ENCODE measurements around the gene POLD2. TPM values are rescaled to one million over a fixed set of nuclear protein-coding genes. Genes with fewer than 3 reads are reported as not detected.

The POLD2 gene
- total and polyA plus RNA-seq, 2 of the 4 experiments (the other 2 are of a cell fraction), result 142 to 163 TPM

DNA sequence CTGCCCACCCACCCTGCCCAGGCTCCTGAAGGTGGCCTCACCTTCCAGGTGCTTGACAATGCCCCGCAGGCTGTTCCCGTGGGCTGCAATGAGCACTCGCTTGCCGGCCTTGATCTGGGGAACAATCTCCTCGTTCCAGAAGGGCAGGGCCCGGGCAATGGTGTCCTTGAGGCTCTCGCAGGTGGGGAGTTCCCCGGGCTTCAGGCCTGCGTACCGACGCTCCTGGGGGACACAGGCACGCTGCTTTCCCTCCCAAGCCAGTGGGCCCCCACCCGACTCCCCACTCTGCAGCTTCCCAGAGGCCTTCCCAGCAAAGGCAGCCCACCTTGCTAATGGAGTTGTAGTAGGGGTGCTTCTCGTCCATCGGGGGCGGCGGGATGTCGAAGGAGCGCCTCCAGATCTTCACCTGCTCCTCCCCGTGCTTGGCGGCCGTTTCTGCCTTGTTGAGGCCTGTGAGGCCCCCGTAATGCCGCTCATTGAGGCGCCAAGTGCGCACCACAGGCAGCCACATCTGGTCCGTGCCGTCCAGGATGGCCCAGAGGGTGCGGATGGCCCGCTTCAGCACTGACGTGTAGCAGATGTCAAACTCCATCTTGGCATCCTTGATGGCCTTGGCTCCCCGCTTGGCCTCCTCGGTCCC, 58.4 kb downstream of the POLD2 start:
- Histone ChIP-seq H4K5ac (ENCODE audit: low read depth, low read length) (no peak overlapping the region), H3K4me3 (ENCODE audit: insufficient read depth, low read depth, low read length) (no peak overlapping the region), H3K56ac (ENCODE audit: extremely low read depth, insufficient read depth, low read length) (no peak overlapping the region), H2BK5ac (ENCODE audit: low read depth, low read length, poor library complexity, severe bottlenecking) (no peak overlapping the region), H4K91ac (ENCODE audit: insufficient read depth, low read depth, low read length) (no peak overlapping the region), H3K9me1 (ENCODE audit: insufficient read depth, low read length) (no peaks in the 10 kb centered on the region), H3K9ac (ENCODE audit: low read depth, low read length) (no peak overlapping the region), H2AK5ac (ENCODE audit: low read depth, low read length) (peak overlapping the region; percentile 56), H3K36me3 (ENCODE audit: control insufficient read depth, insufficient read depth, low read length) (peaks cover 22% of the 10 kb centered on the region), H3K27me3 (ENCODE audit: control insufficient read depth, insufficient read depth, low read length) (no peaks in the 10 kb centered on the region), H2BK15ac (ENCODE audit: low read depth, low read length) (no peak overlapping the region), H3K18ac (ENCODE audit: low read depth, low read length) (no peak overlapping the region), H2AK9ac (replicated peaks; ENCODE audit: low read depth, low read length, poor library complexity) (peak overlapping the region; percentile 33), H3K23ac (ENCODE audit: low read depth, low read length) (peak overlapping the region; percentile 90; the same call in 1 of the 2 replicates), H3K4me2 (ENCODE audit: low read depth, low read length) (no peak overlapping the region), H2BK20ac (ENCODE audit: low read depth, low read length) (no peak overlapping the region), H4K20me1 (ENCODE audit: insufficient read depth, low read length) (peaks cover 18% of the 10 kb centered on the region), H3K14ac (replicated peaks; ENCODE audit: low read depth, low read length) (0 out of 2 replicates have a peak overlapping the region, but pooled peaks have one; percentile 47), H3K4me1 (ENCODE audit: control insufficient read depth, insufficient read depth, low read length) (peaks cover 9% of the 10 kb centered on the region), H3K27ac (ENCODE audit: insufficient read depth, low read length) (no peak overlapping the region), H4K8ac (ENCODE audit: low read depth in 2 of 2, low read length in 2 of 2) (no peak overlapping the region; a peak in 1 of 4 replicates), H2AFZ (replicated peaks; ENCODE audit: low read length, poor library complexity) (peak overlapping the region; percentile 13), H2BK120ac (ENCODE audit: low read depth, low read length) (no peak overlapping the region), H3K9me3 (ENCODE audit: control insufficient read depth, insufficient read depth, low read length) (no peaks in the 10 kb centered on the region), H3K4ac (ENCODE audit: low read depth, low read length) (peak overlapping the region; percentile 27; the same call in 1 of the 2 replicates), H3K79me1 (ENCODE audit: low read depth in 1 of 2, low read length in 2 of 2) (no peaks in the 10 kb centered on the region)
- WGBS, 2 experiments (ENCODE audit: extremely low coverage in 2 of 2, insufficient read length in 1 of 2), result 13% methylated on average over 19 of the region's 33 CpGs; no CpG with 5 or more reads in 1 of the 2 experiments
- no peak for DNase-seq
- in situ Hi-C loops (cut with MboI; ENCODE audit: low sequenced_read_pairs), result loop anchor here (5.0 kb wide), 1 partner anchor 132 kb away; no protein-coding TSS in a partner anchor
- intact Hi-C loops (cut with micrococcal nuclease), result no loop called here
- CTCF ChIA-PET, result no interaction called here
- no TSS peak for BruUV-seq (replicated peaks)
- dilution Hi-C loops (cut with HindIII; ENCODE audit: low sequenced_read_pairs, unreplicated experiment), result no loop called here
- no peak for TF ChIP-seq FOS (IDR thresholded peaks at IDR 0.05; ENCODE audit: low read depth, low read length)
- ATAC-seq (ENCODE audit: low read depth), result peak; percentile 19
- POLR2A ChIA-PET (ENCODE audit: unreplicated experiment), result no interaction called here

Small RNAs within 50 kb of the gene (microRNA-seq; reads per million reads assigned to microRNA genes)
- gene MIR6838 (ENCODE audit: unreplicated experiment) (1.5 reads per million), gene RNA5SP230 (ENCODE audit: insufficient read depth, insufficient read length) (not detected)

Small RNAs within 50 kb of the gene (small RNA-seq; reads per million reads assigned to genes)
- 0 reads per million in 5 experiments for gene RNA5SP230

Other genes starting within 250 kb of the POLD2 start
- 24.4 and 25.5 TPM in 2 replicates for gene URGCP, start 217.0 kb downstream of the POLD2 start, total RNA-seq (2012; rRNA removed)
- 19.9 and 22.0 TPM in 2 replicates for gene URGCP, start 217.0 kb downstream of the POLD2 start, polyA plus RNA-seq (2012; rRNA removed)
- gene UBE2D4, start 197.1 kb downstream of the POLD2 start, total RNA-seq (2012; rRNA removed), result 8.6 and 9.7 TPM in 2 replicates
- gene UBE2D4, start 197.1 kb downstream of the POLD2 start, polyA plus RNA-seq (2012; rRNA removed), result 9.7 and 10.5 TPM in 2 replicates
- gene SPDYE1, start 125.7 kb downstream of the POLD2 start, total RNA-seq (2012; rRNA removed), result not detected in 2 replicates
- gene SPDYE1, start 125.7 kb downstream of the POLD2 start, polyA plus RNA-seq (2012; rRNA removed), result not detected in 2 replicates
- gene DBNL, start 78.8 kb downstream of the POLD2 start, total RNA-seq (2012; rRNA removed), result 166 and 179 TPM in 2 replicates
- gene DBNL, start 78.8 kb downstream of the POLD2 start, polyA plus RNA-seq (2012; rRNA removed), result 137 and 157 TPM in 2 replicates
- not detected in 2 replicates for gene PGAM2, start 58.0 kb downstream of the POLD2 start, total RNA-seq (2012; rRNA removed)
- gene PGAM2, start 58.0 kb downstream of the POLD2 start, polyA plus RNA-seq (2012; rRNA removed), result 0.27 TPM in 1 of 2 replicates, not detected in the other
- 3.0 and 3.1 TPM in 2 replicates for gene POLM, start 41.0 kb downstream of the POLD2 start, total RNA-seq (2012; rRNA removed)
- 9.1 and 9.4 TPM in 2 replicates for gene POLM, start 41.0 kb downstream of the POLD2 start, polyA plus RNA-seq (2012; rRNA removed)
- gene AEBP1, start 19.2 kb downstream of the POLD2 start, total RNA-seq (2012; rRNA removed), result 1.1 and 1.4 TPM in 2 replicates
- 5.5 and 5.7 TPM in 2 replicates for gene AEBP1, start 19.2 kb downstream of the POLD2 start, polyA plus RNA-seq (2012; rRNA removed)
- not detected in 2 replicates for gene MYL7, start 17.8 kb upstream of the POLD2 start, total RNA-seq (2012; rRNA removed)
- 0.24 TPM in 1 of 2 replicates, not detected in the other for gene MYL7, start 17.8 kb upstream of the POLD2 start, polyA plus RNA-seq (2012; rRNA removed)
- gene GCK, start 65.9 kb upstream of the POLD2 start, total RNA-seq (2012; rRNA removed), result 0.18 and 0.28 TPM in 2 replicates
- 0.07 and 0.14 TPM in 2 replicates for gene GCK, start 65.9 kb upstream of the POLD2 start, polyA plus RNA-seq (2012; rRNA removed)
- gene YKT6, start 77.4 kb upstream of the POLD2 start, total RNA-seq (2012; rRNA removed), result 98.6 and 120 TPM in 2 replicates
- 110 and 115 TPM in 2 replicates for gene YKT6, start 77.4 kb upstream of the POLD2 start, polyA plus RNA-seq (2012; rRNA removed)
- 0.18 and 0.28 TPM in 2 replicates for gene CAMK2B, start 202.0 kb upstream of the POLD2 start, total RNA-seq (2012; rRNA removed)
- gene CAMK2B, start 202.0 kb upstream of the POLD2 start, polyA plus RNA-seq (2012; rRNA removed), result 0.14 and 0.36 TPM in 2 replicates